ENCODE data around the gene DHRSX. TPM values are rescaled to one million over a fixed set of nuclear protein-coding genes. Genes with fewer than 3 reads are reported as not detected.
"Not testable (repeated sequence)": the region's sequence is repeated elsewhere in the genome, so short reads cannot be mapped to it uniquely, and the experiment has no call there.

Gene DHRSX
- polyA plus RNA-seq, 3 donors = 12.9 to 33.2 (median 28.3) TPM

DNA sequence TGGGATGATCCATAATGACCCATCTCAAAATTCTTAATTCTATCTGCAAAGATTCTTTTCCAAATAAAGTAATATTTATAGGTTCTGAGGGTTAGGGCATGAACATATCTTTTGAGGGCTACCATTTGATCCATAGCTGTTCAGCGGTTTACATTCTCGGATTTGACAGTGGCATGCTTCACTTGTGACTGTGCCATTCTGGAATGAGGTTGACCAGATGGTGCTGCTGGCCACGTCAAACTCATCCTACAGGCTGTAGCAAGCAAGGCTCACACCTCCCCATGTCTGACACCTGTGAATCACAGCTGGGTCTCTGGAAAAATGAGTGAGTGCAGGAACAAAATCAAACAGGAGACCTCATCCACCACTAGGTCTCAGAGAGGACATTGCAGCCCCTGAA lies 280.5 kb downstream of the DHRSX start:
- Mint-ChIP-seq H3K4me1 (peaks cover 4% of the 10 kb centered on the region), H3K36me3 (peaks cover 30 to 31% of the 10 kb centered on the region in 2 donors), H3K27me3 (ENCODE audit: low read depth in 3 of 3) (no peaks in the 10 kb centered on the region), H3K27ac (peak overlapping the region in 1 of 7 donors; percentile 76), H3K4me3 (no peak overlapping the region), H3K9me3 (peaks cover 50 to 80% (median 79%) of the 10 kb centered on the region in 7 donors)
- DNase-seq = no peak
- Histone ChIP-seq H4K20me1 (ENCODE audit: insufficient read depth, low read length) (no peaks in the 10 kb centered on the region), H3K27me3 (ENCODE audit: control insufficient read depth in 2 of 2, insufficient read depth in 2 of 2, low read length in 2 of 2) (no peaks in the 10 kb centered on the region), H3K36me3 (replicated peaks in 1 of 2; ENCODE audit: control insufficient read depth in 1 of 2, insufficient read depth in 2 of 2, low read length in 2 of 2) (peaks cover 3 to 42% of the 10 kb centered on the region in 2 donors), H3K9ac (ENCODE audit: insufficient read depth, low read length, poor library complexity, severe bottlenecking) (no peak overlapping the region), H2AFZ (ENCODE audit: insufficient read depth, low read depth, low read length, poor library complexity, severe bottlenecking) (no peak overlapping the region), H3K9me3 (replicated peaks in 1 of 2; ENCODE audit: control insufficient read depth in 1 of 2, insufficient read depth in 1 of 2, low read length in 2 of 2) (peaks cover 81 to 84% of the 10 kb centered on the region in 2 donors), H3K4me1 (ENCODE audit: control insufficient read depth in 1 of 2, insufficient read depth in 2 of 2, low read length in 2 of 2) (no peaks in the 10 kb centered on the region), H3K79me2 (ENCODE audit: insufficient read depth, low read length) (no peaks in the 10 kb centered on the region), H3K4me2 (replicated peaks; ENCODE audit: extremely low read depth, low read length, poor library complexity, severe bottlenecking) (no peak overlapping the region), H3K27ac (ENCODE audit: low read depth in 1 of 2, low read length in 2 of 2) (no peak overlapping the region), H3K4me3 (replicated peaks in 1 of 3; ENCODE audit: low read depth in 2 of 3, low read length in 3 of 3) (no peak overlapping the region)
- 100% methylated on average over 1 of the region's 3 CpGs for WGBS (ENCODE audit: insufficient coverage)
- TF ChIP-seq, protein P1, sequence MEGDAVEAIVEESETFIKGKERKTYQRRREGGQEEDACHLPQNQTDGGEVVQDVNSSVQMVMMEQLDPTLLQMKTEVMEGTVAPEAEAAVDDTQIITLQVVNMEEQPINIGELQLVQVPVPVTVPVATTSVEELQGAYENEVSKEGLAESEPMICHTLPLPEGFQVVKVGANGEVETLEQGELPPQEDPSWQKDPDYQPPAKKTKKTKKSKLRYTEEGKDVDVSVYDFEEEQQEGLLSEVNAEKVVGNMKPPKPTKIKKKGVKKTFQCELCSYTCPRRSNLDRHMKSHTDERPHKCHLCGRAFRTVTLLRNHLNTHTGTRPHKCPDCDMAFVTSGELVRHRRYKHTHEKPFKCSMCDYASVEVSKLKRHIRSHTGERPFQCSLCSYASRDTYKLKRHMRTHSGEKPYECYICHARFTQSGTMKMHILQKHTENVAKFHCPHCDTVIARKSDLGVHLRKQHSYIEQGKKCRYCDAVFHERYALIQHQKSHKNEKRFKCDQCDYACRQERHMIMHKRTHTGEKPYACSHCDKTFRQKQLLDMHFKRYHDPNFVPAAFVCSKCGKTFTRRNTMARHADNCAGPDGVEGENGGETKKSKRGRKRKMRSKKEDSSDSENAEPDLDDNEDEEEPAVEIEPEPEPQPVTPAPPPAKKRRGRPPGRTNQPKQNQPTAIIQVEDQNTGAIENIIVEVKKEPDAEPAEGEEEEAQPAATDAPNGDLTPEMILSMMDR (IDR thresholded peaks at IDR 0.05) = no peak
- intact Hi-C loops (cut with micrococcal nuclease) = no loop called here

- H3K36me3 ChIP-seq (replicated peaks in 1 of 2; ENCODE audit: control insufficient read depth in 1 of 2, insufficient read depth in 2 of 2, low read length in 2 of 2); intact Hi-C loops (cut with micrococcal nuclease); H3K27me3 Mint-ChIP-seq (ENCODE audit: low read depth in 3 of 3); H4K20me1 ChIP-seq (ENCODE audit: insufficient read depth, low read length); H3K4me1 ChIP-seq (ENCODE audit: control insufficient read depth in 1 of 2, insufficient read depth in 2 of 2, low read length in 2 of 2); H3K4me3 Mint-ChIP-seq; H3K27me3 ChIP-seq (ENCODE audit: control insufficient read depth in 2 of 2, insufficient read depth in 2 of 2, low read length in 2 of 2); H3K79me2 ChIP-seq (ENCODE audit: insufficient read depth, low read length); H2AFZ ChIP-seq (ENCODE audit: insufficient read depth, low read depth, low read length, poor library complexity, severe bottlenecking); DNase-seq; H3K27ac Mint-ChIP-seq; H3K4me2 ChIP-seq (replicated peaks; ENCODE audit: extremely low read depth, low read length, poor library complexity, severe bottlenecking); H3K36me3 Mint-ChIP-seq; H3K9ac ChIP-seq (ENCODE audit: insufficient read depth, low read length, poor library complexity, severe bottlenecking); H3K4me1 Mint-ChIP-seq; H3K27ac ChIP-seq (ENCODE audit: low read depth in 1 of 2, low read length in 2 of 2): not testable (repeated sequence)
- peaks cover 62 to 74% of the 10 kb centered on the region in 2 donors for H3K9me3 ChIP-seq (replicated peaks in 1 of 2; ENCODE audit: control insufficient read depth in 1 of 2, insufficient read depth in 1 of 2, low read length in 2 of 2)
- 98% methylated on average over 7 of the region's 7 CpGs for WGBS (ENCODE audit: insufficient coverage)
- H3K9me3 Mint-ChIP-seq = peaks cover 44 to 76% (median 72%) of the 10 kb centered on the region in 7 donors
- H3K4me3 ChIP-seq (replicated peaks in 1 of 3; ENCODE audit: low read depth in 2 of 3, low read length in 3 of 3) = peak overlapping the region in 1 of 3 experiments; percentile 9
Observed at GRCh38 chrX:2214138-2214823, 286.5 kb downstream of the DHRSX start.

- DNase-seq; H3K27ac ChIP-seq (ENCODE audit: low read depth in 1 of 2, low read length in 2 of 2); H3K27me3 Mint-ChIP-seq (ENCODE audit: low read depth in 3 of 3); H2AFZ ChIP-seq (ENCODE audit: insufficient read depth, low read depth, low read length, poor library complexity, severe bottlenecking); H3K4me3 ChIP-seq (replicated peaks in 1 of 3; ENCODE audit: low read depth in 2 of 3, low read length in 3 of 3); H3K4me3 Mint-ChIP-seq; H3K4me2 ChIP-seq (replicated peaks; ENCODE audit: extremely low read depth, low read length, poor library complexity, severe bottlenecking); H3K4me1 Mint-ChIP-seq; H3K27ac Mint-ChIP-seq; intact Hi-C loops (cut with micrococcal nuclease); H3K36me3 Mint-ChIP-seq; H3K36me3 ChIP-seq (replicated peaks in 1 of 2; ENCODE audit: control insufficient read depth in 1 of 2, insufficient read depth in 2 of 2, low read length in 2 of 2); H3K4me1 ChIP-seq (ENCODE audit: control insufficient read depth in 1 of 2, insufficient read depth in 2 of 2, low read length in 2 of 2); H3K27me3 ChIP-seq (ENCODE audit: control insufficient read depth in 2 of 2, insufficient read depth in 2 of 2, low read length in 2 of 2); H3K9ac ChIP-seq (ENCODE audit: insufficient read depth, low read length, poor library complexity, severe bottlenecking); H4K20me1 ChIP-seq (ENCODE audit: insufficient read depth, low read length); H3K79me2 ChIP-seq (ENCODE audit: insufficient read depth, low read length): not testable (repeated sequence)
- peaks cover 33 to 65% (median 53%) of the 10 kb centered on the region in 7 donors for H3K9me3 Mint-ChIP-seq
- H3K9me3 ChIP-seq (replicated peaks in 1 of 2; ENCODE audit: control insufficient read depth in 1 of 2, insufficient read depth in 1 of 2, low read length in 2 of 2) = peaks cover 37 to 51% of the 10 kb centered on the region in 2 donors
- 97% methylated on average over 14 of the region's 18 CpGs for WGBS (ENCODE audit: insufficient coverage)
Observed at GRCh38 chrX:2211667-2212066, 289.1 kb downstream of the DHRSX start.

Data from CD14-positive monocyte (primary cell).